Measurements from ENCODE around the gene PRKAR1B.

PRKAR1B gene

GRCh38 chr7:587767-588166, 139.3 kb downstream of the PRKAR1B start (continued):
- no peak for TF ChIP-seq TRIM28 (IDR thresholded peaks at IDR 0.05; ENCODE audit: borderline replicate concordance, low read length)
- TF ChIP-seq ZNF24 (tag by site-specific recombination; IDR thresholded peaks at IDR 0.05) = no peak

DNA sequence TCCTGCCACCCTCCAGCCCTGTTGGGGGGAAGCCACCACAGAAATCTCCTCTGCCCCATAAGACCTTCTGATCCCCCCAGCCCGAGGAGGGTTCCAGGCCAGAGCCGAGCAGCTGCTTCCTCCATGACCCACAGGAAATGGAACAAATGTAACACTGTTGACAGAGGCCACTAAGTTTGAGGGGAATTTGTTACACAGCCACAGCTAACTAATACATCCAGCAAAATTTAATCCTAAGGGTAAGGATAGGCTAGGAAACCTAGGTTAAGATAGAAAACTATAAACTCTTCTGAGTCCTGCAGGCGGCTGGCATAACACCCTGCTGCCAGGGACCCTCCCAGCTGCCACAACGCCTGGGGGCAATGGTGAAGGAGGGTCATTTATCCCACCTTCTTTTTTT, 140.6 kb downstream of the PRKAR1B start:
- POLR2A ChIA-PET = no interaction called here
- no peak overlapping the region for H3K27ac ChIP-seq (ENCODE audit: extremely low read depth, low read depth, low read length)
- H3K4me3 ChIP-seq (ENCODE audit: low read depth, low read length) = no peak overlapping the region
- H3K4me1 ChIP-seq (ENCODE audit: control insufficient read depth, insufficient read depth, low read length) = no peaks in the 10 kb centered on the region
- TF ChIP-seq, protein P1, sequence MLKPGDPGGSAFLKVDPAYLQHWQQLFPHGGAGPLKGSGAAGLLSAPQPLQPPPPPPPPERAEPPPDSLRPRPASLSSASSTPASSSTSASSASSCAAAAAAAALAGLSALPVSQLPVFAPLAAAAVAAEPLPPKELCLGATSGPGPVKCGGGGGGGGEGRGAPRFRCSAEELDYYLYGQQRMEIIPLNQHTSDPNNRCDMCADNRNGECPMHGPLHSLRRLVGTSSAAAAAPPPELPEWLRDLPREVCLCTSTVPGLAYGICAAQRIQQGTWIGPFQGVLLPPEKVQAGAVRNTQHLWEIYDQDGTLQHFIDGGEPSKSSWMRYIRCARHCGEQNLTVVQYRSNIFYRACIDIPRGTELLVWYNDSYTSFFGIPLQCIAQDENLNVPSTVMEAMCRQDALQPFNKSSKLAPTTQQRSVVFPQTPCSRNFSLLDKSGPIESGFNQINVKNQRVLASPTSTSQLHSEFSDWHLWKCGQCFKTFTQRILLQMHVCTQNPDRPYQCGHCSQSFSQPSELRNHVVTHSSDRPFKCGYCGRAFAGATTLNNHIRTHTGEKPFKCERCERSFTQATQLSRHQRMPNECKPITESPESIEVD (tag by site-specific recombination; IDR thresholded peaks at IDR 0.05) = no peak
- TF ChIP-seq HOXA7 (CRISPR knock-in tag; IDR thresholded peaks at IDR 0.05; ENCODE audit: borderline replicate concordance) (no peak), ZNF544 (tag by site-specific recombination; IDR thresholded peaks at IDR 0.05) (no peak), ZNF843 (tag by site-specific recombination; IDR thresholded peaks at IDR 0.05) (no peak), ZNF223 (tag by site-specific recombination; IDR thresholded peaks at IDR 0.05) (no peak), RBAK (tag by site-specific recombination; IDR thresholded peaks at IDR 0.05) (peak; percentile 29; the same call in 1 of the 2 replicates)
- no peaks in the 10 kb centered on the region for H3K9me3 ChIP-seq (ENCODE audit: control insufficient read depth, insufficient read depth, low read depth, low read length)
- CTCF ChIA-PET = no interaction called here
- peaks cover 0 to 9% of the 10 kb centered on the region in 2 experiments; a peak in 1 of 3 replicates for H3K36me3 ChIP-seq (ENCODE audit: control insufficient read depth in 2 of 2, insufficient read depth in 1 of 2, low read length in 2 of 2)

DNA sequence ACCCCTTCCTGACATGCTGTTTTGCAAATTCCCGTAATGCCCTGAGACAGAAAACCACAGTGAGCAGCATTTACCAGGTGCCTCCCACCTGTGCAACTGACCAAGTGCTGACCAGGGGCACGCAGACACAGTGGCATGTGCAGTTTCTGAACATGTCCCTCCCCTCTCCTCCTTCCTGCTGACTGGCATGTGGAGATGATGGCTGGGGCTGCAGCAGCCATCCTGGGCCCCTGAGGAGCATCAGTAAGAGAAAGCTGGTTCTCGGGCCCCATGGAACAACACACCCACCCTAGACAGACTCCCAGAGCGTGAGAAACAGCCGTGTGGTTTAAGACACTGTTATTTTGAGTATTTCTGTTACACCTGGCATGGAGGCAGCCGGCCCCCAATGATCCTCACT, 141.2 kb downstream of the PRKAR1B start:
- TF ChIP-seq, protein P2, sequence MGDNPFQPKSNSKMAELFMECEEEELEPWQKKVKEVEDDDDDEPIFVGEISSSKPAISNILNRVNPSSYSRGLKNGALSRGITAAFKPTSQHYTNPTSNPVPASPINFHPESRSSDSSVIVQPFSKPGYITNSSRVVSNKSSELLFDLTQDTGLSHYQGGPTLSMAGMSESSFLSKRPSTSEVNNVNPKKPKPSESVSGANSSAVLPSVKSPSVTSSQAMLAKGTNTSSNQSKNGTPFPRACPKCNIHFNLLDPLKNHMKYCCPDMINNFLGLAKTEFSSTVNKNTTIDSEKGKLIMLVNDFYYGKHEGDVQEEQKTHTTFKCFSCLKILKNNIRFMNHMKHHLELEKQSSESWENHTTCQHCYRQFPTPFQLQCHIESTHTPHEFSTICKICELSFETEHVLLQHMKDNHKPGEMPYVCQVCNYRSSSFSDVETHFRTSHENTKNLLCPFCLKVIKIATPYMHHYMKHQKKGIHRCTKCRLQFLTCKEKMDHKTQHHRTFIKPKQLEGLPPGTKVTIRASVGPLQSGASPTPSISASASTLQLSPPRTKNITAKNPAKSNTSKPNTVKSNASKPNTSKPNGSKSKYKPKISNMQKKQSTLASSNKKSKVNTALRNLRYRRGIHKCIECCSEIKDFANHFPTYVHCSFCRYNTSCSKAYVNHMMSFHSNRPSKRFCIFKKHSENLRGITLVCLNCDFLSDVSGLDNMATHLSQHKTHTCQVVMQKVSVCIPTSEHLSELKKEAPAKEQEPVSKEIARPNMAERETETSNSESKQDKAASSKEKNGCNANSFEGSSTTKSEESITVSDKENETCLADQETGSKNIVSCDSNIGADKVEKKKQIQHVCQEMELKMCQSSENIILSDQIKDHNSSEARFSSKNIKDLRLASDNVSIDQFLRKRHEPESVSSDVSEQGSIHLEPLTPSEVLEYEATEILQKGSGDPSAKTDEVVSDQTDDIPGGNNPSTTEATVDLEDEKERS (tag by site-specific recombination; IDR thresholded peaks at IDR 0.05) = 0 out of 2 replicates have a peak, but pooled peaks have one; percentile 18
- TF ChIP-seq, protein P1 (tag by site-specific recombination; IDR thresholded peaks at IDR 0.05) = no peak
- TF ChIP-seq, protein P3, sequence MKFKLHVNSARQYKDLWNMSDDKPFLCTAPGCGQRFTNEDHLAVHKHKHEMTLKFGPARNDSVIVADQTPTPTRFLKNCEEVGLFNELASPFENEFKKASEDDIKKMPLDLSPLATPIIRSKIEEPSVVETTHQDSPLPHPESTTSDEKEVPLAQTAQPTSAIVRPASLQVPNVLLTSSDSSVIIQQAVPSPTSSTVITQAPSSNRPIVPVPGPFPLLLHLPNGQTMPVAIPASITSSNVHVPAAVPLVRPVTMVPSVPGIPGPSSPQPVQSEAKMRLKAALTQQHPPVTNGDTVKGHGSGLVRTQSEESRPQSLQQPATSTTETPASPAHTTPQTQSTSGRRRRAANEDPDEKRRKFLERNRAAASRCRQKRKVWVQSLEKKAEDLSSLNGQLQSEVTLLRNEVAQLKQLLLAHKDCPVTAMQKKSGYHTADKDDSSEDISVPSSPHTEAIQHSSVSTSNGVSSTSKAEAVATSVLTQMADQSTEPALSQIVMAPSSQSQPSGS (tag by site-specific recombination; IDR thresholded peaks at IDR 0.05; ENCODE audit: low read depth) = no peak
- TF ChIP-seq ZNF837 (tag by site-specific recombination; IDR thresholded peaks at IDR 0.05) = no peak
- Histone ChIP-seq H3K36me3 (ENCODE audit: control insufficient read depth in 2 of 2, insufficient read depth in 1 of 2, low read length in 2 of 2) (peaks cover 0 to 9% of the 10 kb centered on the region in 2 experiments; a peak in 1 of 3 replicates), H3K9me3 (ENCODE audit: control insufficient read depth, insufficient read depth, low read depth, low read length) (no peaks in the 10 kb centered on the region), H3K4me3 (ENCODE audit: low read depth, low read length) (no peak overlapping the region), H3K27ac (ENCODE audit: extremely low read depth, low read depth, low read length) (no peak overlapping the region), H3K4me1 (ENCODE audit: control insufficient read depth, insufficient read depth, low read length) (no peaks in the 10 kb centered on the region)
- POLR2A ChIA-PET = no interaction called here
- CTCF ChIA-PET = no interaction called here

DNA sequence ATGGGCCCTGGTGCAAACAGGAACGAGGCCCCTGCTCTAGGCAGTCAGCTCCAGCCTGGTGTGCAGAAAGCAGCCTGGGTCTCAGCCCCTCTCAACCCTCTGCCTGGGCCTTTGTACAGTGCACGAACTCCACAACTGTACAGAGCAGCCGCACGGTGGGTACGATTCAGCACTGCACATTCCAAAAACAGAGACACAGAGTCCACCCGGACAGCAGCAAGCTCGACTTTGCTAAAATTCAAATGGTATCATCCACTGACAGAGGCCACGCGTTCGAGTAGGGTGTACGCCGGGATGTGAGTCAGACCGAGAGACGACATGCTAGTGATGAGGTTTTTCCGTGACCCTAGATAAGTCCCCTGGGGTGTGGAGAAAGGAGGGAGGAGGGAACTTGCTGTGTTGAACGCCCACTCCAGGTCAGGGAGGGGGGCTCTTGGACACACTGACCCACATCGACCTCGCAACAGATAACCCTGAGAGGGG, 141.8 kb downstream of the PRKAR1B start:
- H3K4me3 ChIP-seq (ENCODE audit: low read depth, low read length) = no peak overlapping the region
- ChIA-PET CTCF (no interaction called here), POLR2A (no interaction called here)
- no peak overlapping the region for H3K27ac ChIP-seq (ENCODE audit: extremely low read depth, low read depth, low read length)
- H3K4me1 ChIP-seq (ENCODE audit: control insufficient read depth, insufficient read depth, low read length) = no peaks in the 10 kb centered on the region
- no peaks in the 10 kb centered on the region for H3K9me3 ChIP-seq (ENCODE audit: control insufficient read depth, insufficient read depth, low read depth, low read length)
- H3K36me3 ChIP-seq (ENCODE audit: control insufficient read depth in 2 of 2, insufficient read depth in 1 of 2, low read length in 2 of 2) = peaks cover 0 to 9% of the 10 kb centered on the region in 2 experiments; a peak in 1 of 3 replicates
- TF ChIP-seq ZFP37 (tag by site-specific recombination; IDR thresholded peaks at IDR 0.05) (no peak), ZNF701 (tag by site-specific recombination; IDR thresholded peaks at IDR 0.05) (no peak), PATZ1 (tag by site-specific recombination; IDR thresholded peaks at IDR 0.05) (no peak), ZFHX2 (tag by site-specific recombination; conservative IDR thresholded peaks at IDR 0.05) (no peak), ZNF561 (tag by site-specific recombination; IDR thresholded peaks at IDR 0.05; ENCODE audit: borderline replicate concordance) (no peak), ZNF404 (tag by site-specific recombination; IDR thresholded peaks at IDR 0.05) (no peak), ZNF704 (tag by site-specific recombination; IDR thresholded peaks at IDR 0.05) (no peak)
